Smooth muscle cell (in vitro differentiated cells): Measurements from ENCODE around the gene PITPNC1. TPM values are rescaled to one million over a fixed set of nuclear protein-coding genes. Genes with fewer than 3 reads are reported as not detected.

ENCODE experiments used
- DNase-seq: peaks from one replicate; lab custom pipeline; 2025; ENCODE audit not compliant: unreplicated experiment; lab: John Stamatoyannopoulos, UW
- H2AFZ ChIP-seq: fragments of 200-600 bp; sonication (generic); 2 replicates; pipeline ENCODE4 v1.6.0; 2016; ENCODE audit warnings: antibody characterized with exemption, low read depth, mild to moderate bottlenecking
- H3F3A ChIP-seq: fragments of 200-600 bp; sonication (generic); 2 replicates; pipeline ENCODE4 v1.6.0; 2017; ENCODE audit warnings: antibody characterized with exemption, low read depth
- H3K27ac ChIP-seq: fragments of 200-600 bp; sonication (generic); 2 replicates; pipeline ENCODE4 v1.5.1; 2016; ENCODE audit warnings: low read depth, mild to moderate bottlenecking
- H3K27me3 ChIP-seq: fragments of 200-600 bp; sonication (generic); 2 replicates; pipeline ENCODE4 v1.6.1; 2016; ENCODE audit warnings: low read depth, mild to moderate bottlenecking
- H3K36me3 ChIP-seq: fragments of 200-600 bp; sonication (generic); 2 replicates; pipeline ENCODE4 v1.5.1; 2016; ENCODE audit warnings: low read depth
- H3K4me1 ChIP-seq: fragments of 200-600 bp; sonication (generic); 2 replicates; pipeline ENCODE4 v1.5.1; 2016; ENCODE audit warnings: low read depth
- H3K4me2 ChIP-seq: fragments of 200-600 bp; sonication (generic); 2 replicates; pipeline ENCODE4 v1.6.0; 2016; ENCODE audit warnings: mild to moderate bottlenecking
- H3K4me3 ChIP-seq: fragments of 200-600 bp; sonication (generic); 2 replicates; pipeline ENCODE4 v1.5.1; 2016; ENCODE audit warnings: mild to moderate bottlenecking
- H3K79me2 ChIP-seq: fragments of 200-600 bp; sonication (generic); 2 replicates; pipeline ENCODE4 v1.6.0; 2016; ENCODE audit warnings: low read depth, mild to moderate bottlenecking
- H3K9ac ChIP-seq: fragments of 200-600 bp; sonication (generic); 2 replicates; pipeline ENCODE4 v1.6.0; 2016; ENCODE audit warnings: low read depth
- H3K9me3 ChIP-seq: fragments of 200-600 bp; sonication (generic); replicated peaks from 2 replicates; pipeline ENCODE4 v1.5.1; 2016; ENCODE audit warnings: low read depth
- H4K20me1 ChIP-seq: fragments of 200-600 bp; sonication (generic); 2 replicates; pipeline ENCODE4 v1.6.0; 2016; ENCODE audit warnings: low read depth
- CTCF ChIP-seq: fragments of 200-600 bp; sonication (generic); IDR thresholded peaks from 2 replicates; pipeline ENCODE4 v1.5.1; 2017; ENCODE audit warnings: borderline replicate concordance, mild to moderate bottlenecking, antibody characterized with exemption; ENCODE audit not compliant: insufficient read depth, poor library complexity, severe bottlenecking
- WGBS: methylation state at CpG from one replicate; pipeline ENCODE4 v1.1.7; 2016; ENCODE audit warnings: low lambda C conversion rate; 5-methylcytosine and 5-hydroxymethylcytosine counted together
- polyA plus RNA-seq: library from polyadenylated mRNA; unstranded; fragments of >200 nt; fragmentation: Nextera tagmentation; extraction: Ambion mirVana; gene quantifications from 2 replicates; pipeline ENCODE4 v1.2.1, GENCODE V29; 2016
- total RNA-seq: library from RNA; depleted of rRNA; stranded (reverse); fragments of >200 nt; gene quantifications from 2 replicates; pipeline ENCODE4 v1.2.3, GENCODE V29; 2014

Gene PITPNC1
- total and polyA plus RNA-seq, 2 experiments from 2014 or later = 9.6 to 12.5 TPM

GRCh38 chr17:67433248-67433924, 56.3 kb downstream of the PITPNC1 start:
- peaks cover 12% of the 10 kb centered on the region for H3K79me2 ChIP-seq
- H3K4me2 ChIP-seq = no peak overlapping the region
- TF ChIP-seq CTCF = no peak
- H3K4me1 ChIP-seq = no peaks in the 10 kb centered on the region
- H3K9me3 ChIP-seq = no peaks in the 10 kb centered on the region
- H3K27ac ChIP-seq = no peak overlapping the region
- H2AFZ ChIP-seq = no peak overlapping the region
- no peaks in the 10 kb centered on the region for H3K36me3 ChIP-seq
- no peaks in the 10 kb centered on the region for H4K20me1 ChIP-seq
- no peak for DNase-seq
- no peak overlapping the region for H3K4me3 ChIP-seq
- H3K27me3 ChIP-seq = no peaks in the 10 kb centered on the region
- WGBS = 88% methylated on average over 21 of the region's 21 CpGs
- H3K9ac ChIP-seq = no peak overlapping the region
- peaks cover 4% of the 10 kb centered on the region for H3F3A ChIP-seq

GRCh38 chr17:67434061-67434525, 57.0 kb downstream of the PITPNC1 start:
- WGBS = 76% methylated on average over 6 of the region's 6 CpGs
- H4K20me1 ChIP-seq = no peaks in the 10 kb centered on the region
- no peak overlapping the region for H3K9ac ChIP-seq
- no peak overlapping the region for H3K4me2 ChIP-seq
- H3K79me2 ChIP-seq = peaks cover 12% of the 10 kb centered on the region
- no peak for DNase-seq
- no peak overlapping the region for H3K4me3 ChIP-seq
- no peak for TF ChIP-seq CTCF
- H3K4me1 ChIP-seq = peaks cover 5% of the 10 kb centered on the region
- no peaks in the 10 kb centered on the region for H3K9me3 ChIP-seq
- peaks cover 4% of the 10 kb centered on the region for H3F3A ChIP-seq
- no peaks in the 10 kb centered on the region for H3K36me3 ChIP-seq
- no peak overlapping the region for H3K27ac ChIP-seq
- H2AFZ ChIP-seq = no peak overlapping the region
- no peaks in the 10 kb centered on the region for H3K27me3 ChIP-seq

- no peaks in the 10 kb centered on the region for H4K20me1 ChIP-seq
- TF ChIP-seq CTCF = no peak
- DNase-seq = no peak
- no peak overlapping the region for H3K9ac ChIP-seq
- no peaks in the 10 kb centered on the region for H3K36me3 ChIP-seq
- H3K9me3 ChIP-seq = no peaks in the 10 kb centered on the region
- H3K27ac ChIP-seq = no peak overlapping the region
- H3K79me2 ChIP-seq = peaks cover 20% of the 10 kb centered on the region
- H3K4me1 ChIP-seq = peaks cover 14% of the 10 kb centered on the region
- H3K4me3 ChIP-seq = no peak overlapping the region
- H3F3A ChIP-seq = peaks cover 4% of the 10 kb centered on the region
- no peak overlapping the region for H3K4me2 ChIP-seq
- 85% methylated on average over 5 of the region's 5 CpGs for WGBS
- no peaks in the 10 kb centered on the region for H3K27me3 ChIP-seq
- H2AFZ ChIP-seq = no peak overlapping the region
Observed at GRCh38 chr17:67435122-67435521, 58.0 kb downstream of the PITPNC1 start.

- Histone ChIP-seq H2AFZ (no peak overlapping the region), H3K4me3 (no peak overlapping the region), H3K27ac (no peak overlapping the region), H4K20me1 (no peaks in the 10 kb centered on the region), H3K36me3 (no peaks in the 10 kb centered on the region), H3F3A (peaks cover 8% of the 10 kb centered on the region), H3K79me2 (peaks cover 21% of the 10 kb centered on the region), H3K4me1 (peaks cover 20% of the 10 kb centered on the region), H3K9ac (no peak overlapping the region), H3K4me2 (no peak overlapping the region), H3K27me3 (no peaks in the 10 kb centered on the region), H3K9me3 (no peaks in the 10 kb centered on the region)
- 99% methylated on average over 5 of the region's 5 CpGs for WGBS
- DNase-seq = no peak
- no peak for TF ChIP-seq CTCF
Observed at GRCh38 chr17:67435786-67436185, 58.7 kb downstream of the PITPNC1 start.
